Neural cell (in vitro differentiated cells): ENCODE results near the gene ETV6. TPM values are rescaled to one million over a fixed set of nuclear protein-coding genes. Genes with fewer than 3 reads are reported as not detected.

Experiments
- H2AFZ ChIP-seq: fragments of 200-600, 300-800 bp; sonication (generic), shearing (Covaris generic); 2 replicates; pipeline ENCODE4 v1.6.0; 2014; ENCODE audit warnings: low read depth, mild to moderate bottlenecking, antibody characterized with exemption, low read length, moderate library complexity
- H3F3A ChIP-seq: fragments of 200-600 bp; shearing (Covaris generic); 2 replicates; pipeline ENCODE4 v1.6.1; 2016; ENCODE audit warnings: mild to moderate bottlenecking, moderate library complexity, mixed read lengths, antibody characterized with exemption, low read length; ENCODE audit not compliant: insufficient read depth, poor library complexity, severe bottlenecking
- H3K27ac ChIP-seq: fragments of 200-600, 300-800 bp; sonication (generic), shearing (Covaris generic); 2 replicates; pipeline ENCODE4 v1.5.1; 2014; ENCODE audit warnings: mild to moderate bottlenecking, low read length, moderate library complexity
- H3K27me3 ChIP-seq: fragments of 300-800, 200-600 bp; sonication (generic), shearing (Covaris generic); 2 replicates; pipeline ENCODE4 v1.6.0; 2014; ENCODE audit warnings: mild to moderate bottlenecking, low read depth, low read length, moderate library complexity; ENCODE audit not compliant: insufficient read depth
- H3K36me3 ChIP-seq: fragments of 300-800, 200-600 bp; sonication (generic), shearing (Covaris generic); 2 replicates; pipeline ENCODE4 v1.5.1; 2014; ENCODE audit warnings: mild to moderate bottlenecking, antibody characterized with exemption, low read length, moderate library complexity; ENCODE audit not compliant: insufficient read depth
- H3K4me2 ChIP-seq: fragments of 300-800, 200-600 bp; sonication (generic), shearing (Covaris generic); 2 replicates; pipeline ENCODE4 v1.6.0; 2014; ENCODE audit warnings: mild to moderate bottlenecking, low read length
- H3K4me3 ChIP-seq: fragments of 300-800, 200-600 bp; sonication (generic), shearing (Covaris generic); 2 replicates; pipeline ENCODE4 v1.5.1; 2014; ENCODE audit warnings: mild to moderate bottlenecking, low read length, moderate library complexity
- H3K79me2 ChIP-seq: fragments of 200-600 bp; shearing (Covaris generic); replicated peaks from 2 replicates; pipeline ENCODE4 v1.6.0; 2014; ENCODE audit warnings: mild to moderate bottlenecking, low read length, moderate library complexity; ENCODE audit not compliant: insufficient read depth
- H3K9ac ChIP-seq: fragments of 300-800, 200-600 bp; sonication (generic), shearing (Covaris generic); 2 replicates; pipeline ENCODE4 v1.6.1; 2016; ENCODE audit warnings: mild to moderate bottlenecking, low read length, mixed read lengths
- H3K9me2 ChIP-seq: fragments of 200-600 bp; shearing (Covaris generic); 2 replicates; pipeline ENCODE4 v1.6.1; 2016; ENCODE audit warnings: mild to moderate bottlenecking, low read length, mixed read lengths; ENCODE audit not compliant: insufficient read depth
- H3K9me3 ChIP-seq: fragments of 200-600, 300-800 bp; sonication (generic), shearing (Covaris generic); 2 replicates; pipeline ENCODE4 v1.6.1; 2016; ENCODE audit warnings: mild to moderate bottlenecking, mixed run types, low read length, moderate library complexity, mixed read lengths
- H4K20me1 ChIP-seq: fragments of 200-600 bp; shearing (Covaris generic); 2 replicates; pipeline ENCODE4 v1.6.1; 2016; ENCODE audit warnings: mild to moderate bottlenecking, mixed run types; ENCODE audit not compliant: insufficient read depth
- CTCF ChIP-seq: fragments of 450-650 bp; IDR thresholded peaks from 2 replicates; pipeline ENCODE4 v1.5.1; 2014; ENCODE audit warnings: antibody characterized with exemption, mild to moderate bottlenecking, moderate library complexity; ENCODE audit not compliant: poor library complexity, severe bottlenecking
- EP300 ChIP-seq: fragments of 450-650 bp; conservative IDR thresholded peaks from 2 replicates; pipeline ENCODE4 v1.6.1; 2014; ENCODE audit warnings: antibody characterized with exemption, mild to moderate bottlenecking, moderate library complexity; ENCODE audit not compliant: poor library complexity, severe bottlenecking
- EZH2 ChIP-seq: fragments of 200-600, 300-800 bp; shearing (Covaris generic), sonication (generic); IDR thresholded peaks from 2 replicates; pipeline ENCODE4 v1.6.1; 2014; ENCODE audit warnings: antibody characterized with exemption, low read length, borderline replicate concordance, mild to moderate bottlenecking; ENCODE audit not compliant: insufficient read depth, poor library complexity, severe bottlenecking
- MXI1 ChIP-seq: fragments of 450-650 bp; conservative IDR thresholded peaks from 2 replicates; pipeline ENCODE4 v1.6.1; 2014; ENCODE audit warnings: antibody characterized with exemption, mild to moderate bottlenecking; ENCODE audit not compliant: poor library complexity, severe bottlenecking
- POLR2AphosphoS5 ChIP-seq: IDR thresholded peaks from 2 replicates; pipeline ENCODE4 v1.6.1; 2012
- RAD21 ChIP-seq: fragments of 450-650 bp; conservative IDR thresholded peaks from 2 replicates; pipeline ENCODE4 v1.6.1; 2014; ENCODE audit warnings: antibody characterized with exemption, mild to moderate bottlenecking, moderate library complexity
- REST ChIP-seq: IDR thresholded peaks from 2 replicates; pipeline ENCODE4 v1.6.1; 2012; ENCODE audit warnings: borderline replicate concordance
- SMC3 ChIP-seq: fragments of 450-650 bp; conservative IDR thresholded peaks from 2 replicates; pipeline ENCODE4 v1.6.1; 2014; ENCODE audit warnings: antibody characterized with exemption, mild to moderate bottlenecking, moderate library complexity; ENCODE audit not compliant: poor library complexity
- TAF1 ChIP-seq: IDR thresholded peaks from 2 replicates; pipeline ENCODE4 v1.6.1; 2012; ENCODE audit warnings: low read depth
- polyA plus RNA-seq: library from polyadenylated mRNA; depleted of rRNA; stranded (reverse); fragments of >200 nt; gene quantifications from 2 replicates; pipeline ENCODE4 v1.2.3, GENCODE V29; 2014

The ETV6 gene
- polyA plus RNA-seq, 1 donor from 2014 or later: 1.6 TPM

GRCh38 chr12:11879306-11879705 is 229.8 kb downstream of the ETV6 start:
- no peaks in the 10 kb centered on the region for H3K79me2 ChIP-seq
- no peaks in the 10 kb centered on the region for H3K9me3 ChIP-seq
- no peaks in the 10 kb centered on the region for H3K36me3 ChIP-seq
- H3K4me3 ChIP-seq: no peak overlapping the region
- H3K27me3 ChIP-seq: no peaks in the 10 kb centered on the region
- H3K27ac ChIP-seq: no peak overlapping the region
- no peak overlapping the region for H3K4me2 ChIP-seq
- no peak overlapping the region for H3K9ac ChIP-seq
- no peaks in the 10 kb centered on the region for H3F3A ChIP-seq
- no peak overlapping the region for H2AFZ ChIP-seq
- no peak for TF ChIP-seq MXI1
- no peak for TF ChIP-seq RAD21
- no peak for TF ChIP-seq CTCF
- no peaks in the 10 kb centered on the region for H3K9me2 ChIP-seq
- H4K20me1 ChIP-seq: no peaks in the 10 kb centered on the region

DNA sequence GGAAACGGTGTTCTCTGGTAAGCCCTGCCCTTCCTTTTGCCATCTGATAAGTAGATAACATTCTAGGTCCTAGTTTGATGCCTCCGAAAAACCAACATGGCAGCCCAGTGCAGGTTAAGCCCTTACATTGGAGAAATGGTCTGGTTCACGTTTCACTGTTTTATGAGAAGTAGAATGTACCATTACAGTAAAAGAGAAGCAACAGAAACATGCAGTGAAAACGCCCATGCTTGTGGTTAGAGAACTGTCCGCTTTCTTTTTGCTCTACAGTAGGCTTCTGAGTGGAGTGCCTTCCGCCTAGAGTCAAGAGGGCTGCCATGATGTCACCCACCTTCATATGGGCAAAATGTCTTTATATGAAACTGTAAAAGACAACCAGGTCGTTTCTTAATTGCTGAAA is 230.9 kb downstream of the ETV6 start:
- Histone ChIP-seq H3K9me2 (no peaks in the 10 kb centered on the region), H3K4me3 (no peak overlapping the region), H3K36me3 (no peaks in the 10 kb centered on the region), H3K79me2 (no peaks in the 10 kb centered on the region), H3K27ac (no peak overlapping the region), H2AFZ (no peak overlapping the region), H3K27me3 (no peaks in the 10 kb centered on the region), H4K20me1 (no peaks in the 10 kb centered on the region), H3K4me2 (no peak overlapping the region), H3F3A (no peaks in the 10 kb centered on the region), H3K9ac (no peak overlapping the region), H3K9me3 (no peaks in the 10 kb centered on the region)
- TF ChIP-seq EZH2 (no peak), CTCF (no peak), POLR2AphosphoS5 (no peak), SMC3 (no peak), MXI1 (no peak), REST (no peak), TAF1 (no peak), RAD21 (no peak), EP300 (no peak)
